Esophagus squamous epithelium (tissue), 4 donors: Measurements from ENCODE around the gene GABRA4.

Source experiments
- CTCF ChIP-seq, 6 experiments: fragments of 450-650 bp in 4 of 6; fragments of 200-600 bp in 2 of 6; sonication (generic) in 2 of 6; IDR thresholded peaks; one replicate each; pipeline ENCODE4 v1.5.1; 2016 to 2019; ENCODE audit warnings: antibody characterized with exemption in 6 of 6, mild to moderate bottlenecking in 4 of 6, moderate library complexity in 4 of 6
- POLR2A ChIP-seq, 4 donors: fragments of 450-650 bp; IDR thresholded peaks; one replicate each; pipeline ENCODE4 v1.6.1; 2017; ENCODE audit warnings: antibody characterized with exemption in 4 of 4, mild to moderate bottlenecking in 4 of 4, moderate library complexity in 3 of 4

- TF ChIP-seq CTCF (IDR thresholded peaks at IDR 0.05) (no peak), POLR2A (IDR thresholded peaks at IDR 0.05) (no peak)
Measured at GRCh38 chr4:47031751-47032404, 38.5 kb upstream of the GABRA4 start.
